Thoracic aorta (tissue), 2 donors: ENCODE data around the gene AKAP6. TPM values are rescaled to one million over a fixed set of nuclear protein-coding genes. Genes with fewer than 3 reads are reported as not detected.

Experiments used
- ATAC-seq: fragments of 150-250 bp; one replicate; pipeline ENCODE4 v1.8.0; 2017; ENCODE audit warnings: low read depth; ENCODE audit not compliant: insufficient number of reproducible peaks, low FRiP score
- DNase-seq: peaks from one replicate; pipeline ENCODE4 v3.0.0-alpha.2; 2020; ENCODE audit warnings: low spot score
- H3K27ac ChIP-seq, 2 donors: fragments of 200-600 bp; sonication (generic); 1 replicate in 1 of 2; 2 replicates in 1 of 2; pipeline ENCODE4 v1.5.1; 2016; ENCODE audit warnings: mild to moderate bottlenecking in 2 of 2, moderate library complexity in 2 of 2
- H3K27me3 ChIP-seq: fragments of 200-600 bp; sonication (generic); replicated peaks from 2 replicates; pipeline ENCODE4 v1.6.0; 2016; ENCODE audit warnings: mild to moderate bottlenecking; ENCODE audit not compliant: insufficient read depth
- H3K36me3 ChIP-seq: fragments of 200-600 bp; sonication (generic); one replicate; pipeline ENCODE4 v1.5.1; 2016
- H3K4me1 ChIP-seq, 2 donors: fragments of 200-600 bp; sonication (generic); 1 replicate in 1 of 2; 2 replicates in 1 of 2; pipeline versions ENCODE4 v1.5.1 to v1.6.0; 2016; ENCODE audit warnings: low read depth in 2 of 2, mild to moderate bottlenecking in 1 of 2; ENCODE audit not compliant: control insufficient read depth in 1 of 2
- H3K4me3 ChIP-seq: fragments of 200-600 bp; sonication (generic); 2 replicates; pipeline ENCODE4 v1.5.1; 2016; ENCODE audit warnings: mild to moderate bottlenecking
- H3K9me3 ChIP-seq: fragments of 200-600 bp; sonication (generic); 2 replicates; pipeline ENCODE4 v1.5.1; 2016
- total RNA-seq, 2 donors: library from RNA; depleted of rRNA; stranded (reverse); fragments of >200 nt; gene quantifications; one replicate each; pipeline versions ENCODE4 v1.1.0 to v1.2.3, GENCODE V29; 2016
- TF ChIP-seq, protein P1 (sequence below): fragments of 200-600 bp; sonication (generic); IDR thresholded peaks from one replicate; pipeline ENCODE4 v1.5.1; 2019; ENCODE audit warnings: antibody characterized with exemption

AKAP6 gene
- total RNA-seq, 2 donors from 2014 or later, result 78.9 to 104 TPM

DNA sequence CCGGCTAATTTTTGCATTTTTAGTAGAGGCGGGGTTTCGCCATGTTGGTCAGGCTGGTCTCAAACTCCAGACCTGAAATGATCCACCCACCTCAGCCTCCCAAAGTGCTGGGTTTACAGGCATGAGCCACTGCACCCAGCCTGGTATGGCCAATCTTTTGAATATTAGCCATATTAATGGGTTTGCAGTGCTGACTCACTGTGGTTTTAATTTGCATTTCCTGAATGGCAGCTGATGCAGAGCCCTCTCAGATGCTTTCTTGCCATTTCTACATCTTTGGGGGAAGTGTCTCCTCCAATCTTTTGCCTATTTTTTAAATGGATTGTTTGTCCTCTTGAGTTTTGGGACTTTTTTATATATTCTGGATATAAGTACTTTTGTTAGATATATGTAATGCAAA, 554.1 kb downstream of the AKAP6 start:
- Histone ChIP-seq H3K4me1 (no peaks in the 10 kb centered on the region), H3K27me3 (no peaks in the 10 kb centered on the region), H3K36me3 (no peaks in the 10 kb centered on the region), H3K9me3 (no peaks in the 10 kb centered on the region), H3K4me3 (no peak overlapping the region), H3K27ac (no peak overlapping the region)
- no peak for DNase-seq
- ATAC-seq, result no peak
- TF ChIP-seq, protein P1, sequence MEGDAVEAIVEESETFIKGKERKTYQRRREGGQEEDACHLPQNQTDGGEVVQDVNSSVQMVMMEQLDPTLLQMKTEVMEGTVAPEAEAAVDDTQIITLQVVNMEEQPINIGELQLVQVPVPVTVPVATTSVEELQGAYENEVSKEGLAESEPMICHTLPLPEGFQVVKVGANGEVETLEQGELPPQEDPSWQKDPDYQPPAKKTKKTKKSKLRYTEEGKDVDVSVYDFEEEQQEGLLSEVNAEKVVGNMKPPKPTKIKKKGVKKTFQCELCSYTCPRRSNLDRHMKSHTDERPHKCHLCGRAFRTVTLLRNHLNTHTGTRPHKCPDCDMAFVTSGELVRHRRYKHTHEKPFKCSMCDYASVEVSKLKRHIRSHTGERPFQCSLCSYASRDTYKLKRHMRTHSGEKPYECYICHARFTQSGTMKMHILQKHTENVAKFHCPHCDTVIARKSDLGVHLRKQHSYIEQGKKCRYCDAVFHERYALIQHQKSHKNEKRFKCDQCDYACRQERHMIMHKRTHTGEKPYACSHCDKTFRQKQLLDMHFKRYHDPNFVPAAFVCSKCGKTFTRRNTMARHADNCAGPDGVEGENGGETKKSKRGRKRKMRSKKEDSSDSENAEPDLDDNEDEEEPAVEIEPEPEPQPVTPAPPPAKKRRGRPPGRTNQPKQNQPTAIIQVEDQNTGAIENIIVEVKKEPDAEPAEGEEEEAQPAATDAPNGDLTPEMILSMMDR, result no peak

Other genes starting within 250 kb of the AKAP6 start
- gene RNU6-7, start 127.3 kb upstream of the AKAP6 start, total RNA-seq, result not detected
- not detected for gene RNU6-8, start 126.0 kb upstream of the AKAP6 start, total RNA-seq